OCI-LY3 (cell line): ENCODE measurements around the gene EFCAB8.

Experiments used
- CTCF ChIP-seq: fragments of 200-600, 300-600 bp; sonication (generic); IDR thresholded peaks from 2 replicates; pipeline ENCODE4 v1.5.1; 2014; ENCODE audit warnings: antibody characterized with exemption, low read length, low read depth
- EZH2phosphoT487 ChIP-seq: fragments of 200-600 bp; shearing (Covaris generic); IDR thresholded peaks from 2 replicates; pipeline ENCODE4 v1.6.1; 2018; ENCODE audit warnings: antibody characterized with exemption, mixed run types, low read depth

GRCh38 chr20:32920530-32921298, 62.0 kb downstream of the EFCAB8 start:
- TF ChIP-seq EZH2phosphoT487 (no peak), CTCF (no peak)
